Measurements from ENCODE around the gene GNB3. TPM values are rescaled to one million over a fixed set of nuclear protein-coding genes. Genes with fewer than 3 reads are reported as not detected.

GNB3 gene
- total RNA-seq, 2 experiments from 2014 or later: 0.50 to 1.1 TPM

GRCh38 chr12:6837370-6838060, 3.2 kb upstream of the GNB3 start:
- no peak for TF ChIP-seq CTCF (IDR thresholded peaks at IDR 0.05)
- ChIA-PET CTCF (interaction anchor here (0.8 to 17.9 kb wide), 9 partner anchors 11 to 237 kb away, joined by 3 to 341 read pairs (median 8); partner anchors contain the start of genes CDCA3, COPS7A, MLF2 and P3H3), POLR2A (interaction anchor here (0.6 to 1.2 kb wide), 3 partner anchors 13 to 74 kb away, joined by 3 to 5 read pairs (median 3); partner anchors contain the start of gene CDCA3)
- Mint-ChIP-seq H3K27me3 (no peaks in the 10 kb centered on the region), H3K9me3 (no peaks in the 10 kb centered on the region), H3K4me1 (ENCODE audit: low read depth) (peaks cover 11% of the 10 kb centered on the region), H3K4me3 (no peak overlapping the region), H3K36me3 (ENCODE audit: low read depth) (no peaks in the 10 kb centered on the region), H3K27ac (no peak overlapping the region)
- intact Hi-C loops (cut with micrococcal nuclease): no loop called here
- ATAC-seq (no peak), DNase-seq (no peak)

- TF ChIP-seq CTCF (IDR thresholded peaks at IDR 0.05): no peak
- ATAC-seq: no peak
- POLR2A ChIA-PET: interaction anchor here (0.8 to 1.2 kb wide), 5 partner anchors 12 to 86 kb away, joined by 3 to 5 read pairs (median 3); partner anchors contain the start of genes CDCA3 and MLF2
Measured at GRCh38 chr12:6838854-6839253, 1.9 kb upstream of the GNB3 start.

GRCh38 chr12:6839482-6840201, 1.1 kb upstream of the GNB3 start:
- H3K27ac Mint-ChIP-seq: no peak overlapping the region
- POLR2A ChIA-PET: interaction anchor here (0.8 to 1.5 kb wide), 6 partner anchors 12 to 87 kb away, joined by 3 to 7 read pairs (median 4); partner anchors contain the start of genes CDCA3, MLF2, TPI1 and USP5
- TF ChIP-seq CTCF (IDR thresholded peaks at IDR 0.05): no peak

More at GRCh38 chr12:6838854-6839253, 1.9 kb upstream of the GNB3 start:
- H3K9me3 Mint-ChIP-seq: no peaks in the 10 kb centered on the region
- no peak overlapping the region for H3K27ac Mint-ChIP-seq
- CTCF ChIA-PET: interaction anchor here (1.6 to 3.0 kb wide), 5 partner anchors 10 to 86 kb away, joined by 5 to 15 read pairs (median 7); partner anchors contain the start of genes CDCA3, MLF2 and P3H3
- DNase-seq: no peak
- H3K4me3 Mint-ChIP-seq: no peak overlapping the region
- H3K4me1 Mint-ChIP-seq (ENCODE audit: low read depth): peaks cover 11% of the 10 kb centered on the region
- no peaks in the 10 kb centered on the region for H3K36me3 Mint-ChIP-seq (ENCODE audit: low read depth)
- no peaks in the 10 kb centered on the region for H3K27me3 Mint-ChIP-seq
- intact Hi-C loops (cut with micrococcal nuclease): no loop called here

GRCh38 chr12:6840330-6840729, 395 bp upstream of the GNB3 start:
- no peak for DNase-seq
- no peak for TF ChIP-seq CTCF (IDR thresholded peaks at IDR 0.05)
- Mint-ChIP-seq H3K9me3 (no peaks in the 10 kb centered on the region), H3K27ac (no peak overlapping the region), H3K4me1 (ENCODE audit: low read depth) (peaks cover 2% of the 10 kb centered on the region), H3K36me3 (ENCODE audit: low read depth) (peaks cover 2% of the 10 kb centered on the region), H3K4me3 (no peak overlapping the region), H3K27me3 (no peaks in the 10 kb centered on the region)
- ATAC-seq: no peak
- CTCF ChIA-PET: interaction anchor here (1.6 to 3.0 kb wide), 6 partner anchors 10 to 87 kb away, joined by 4 to 15 read pairs (median 6); partner anchors contain the start of genes CDCA3, MLF2, P3H3 and SPSB2
- intact Hi-C loops (cut with micrococcal nuclease): no loop called here
- POLR2A ChIA-PET: interaction anchor here (1.0 to 1.5 kb wide), 3 partner anchors 11 to 88 kb away, joined by 3 to 7 read pairs (median 4); partner anchors contain the start of genes CDCA3, MLF2, TPI1 and USP5

More at GRCh38 chr12:6839482-6840201, 1.1 kb upstream of the GNB3 start:
- Mint-ChIP-seq H3K4me1 (ENCODE audit: low read depth) (peaks cover 5% of the 10 kb centered on the region), H3K9me3 (no peaks in the 10 kb centered on the region), H3K27me3 (no peaks in the 10 kb centered on the region), H3K4me3 (no peak overlapping the region), H3K36me3 (ENCODE audit: low read depth) (no peaks in the 10 kb centered on the region)
- intact Hi-C loops (cut with micrococcal nuclease): no loop called here
- ATAC-seq: no peak
- CTCF ChIA-PET: interaction anchor here (1.6 to 3.0 kb wide), 6 partner anchors 11 to 86 kb away, joined by 4 to 15 read pairs (median 6); partner anchors contain the start of genes CDCA3, MLF2, P3H3 and SPSB2
- no peak for DNase-seq

Data from activated CD8-positive, alpha-beta T cell treated with anti-CD3 and anti-CD28 coated beads for 36 hours (primary cell).